H7 (cell line): Measurements from ENCODE around the gene DHCR7. TPM values are rescaled to one million over a fixed set of nuclear protein-coding genes. Genes with fewer than 3 reads are reported as not detected.

ENCODE experiments used
- DNase-seq: peaks from one replicate; pipeline ENCODE4 v3.0.0; 2012
- H3K27me3 ChIP-seq: 2 replicates; pipeline ENCODE4 v1.6.0; 2011; ENCODE audit warnings: mild to moderate bottlenecking, low read length; ENCODE audit not compliant: control insufficient read depth, insufficient read depth
- H3K36me3 ChIP-seq: replicated peaks from 2 replicates; pipeline ENCODE4 v1.5.1; 2011; ENCODE audit warnings: low read length; ENCODE audit not compliant: control insufficient read depth, insufficient read depth
- H3K4me3 ChIP-seq: 2 replicates; pipeline ENCODE4 v1.5.1; 2011; ENCODE audit warnings: low read depth, mild to moderate bottlenecking, control low read depth, low read length, moderate library complexity; ENCODE audit not compliant: insufficient read depth
- total RNA-seq: library from RNA; depleted of rRNA; stranded (reverse); fragments of >200 nt; shearing (Covaris generic); gene quantifications from 2 replicates; pipeline ENCODE4 v1.2.3, GENCODE V29; 2014

Gene DHCR7
- total RNA-seq, 1 experiment from 2014 or later: 123 TPM

GRCh38 chr11:71443736-71444445 lies 4.3 kb downstream of the DHCR7 start:
- Histone ChIP-seq H3K27me3 (no peaks in the 10 kb centered on the region), H3K36me3 (peaks cover 61% of the 10 kb centered on the region), H3K4me3 (no peak overlapping the region)
- no peak for DNase-seq

- DNase-seq: no peak
- Histone ChIP-seq H3K4me3 (no peak overlapping the region), H3K36me3 (peaks cover 71% of the 10 kb centered on the region), H3K27me3 (no peaks in the 10 kb centered on the region)
These were observed 5.3 kb downstream of the DHCR7 start for GRCh38 chr11:71442880-71443279.

GRCh38 chr11:71442123-71442522 lies 6.1 kb downstream of the DHCR7 start:
- no peak for DNase-seq
- no peaks in the 10 kb centered on the region for H3K27me3 ChIP-seq
- peaks cover 74% of the 10 kb centered on the region for H3K36me3 ChIP-seq

GRCh38 chr11:71441251-71441650 lies 6.9 kb downstream of the DHCR7 start:
- DNase-seq: no peak
- no peaks in the 10 kb centered on the region for H3K27me3 ChIP-seq
- H3K36me3 ChIP-seq: peaks cover 71% of the 10 kb centered on the region

More at GRCh38 chr11:71442123-71442522, 6.1 kb downstream of the DHCR7 start:
- H3K4me3 ChIP-seq: no peak overlapping the region

GRCh38 chr11:71440021-71440755 lies 8.0 kb downstream of the DHCR7 start:
- no peaks in the 10 kb centered on the region for H3K27me3 ChIP-seq
- no peak overlapping the region for H3K4me3 ChIP-seq
- H3K36me3 ChIP-seq: peaks cover 72% of the 10 kb centered on the region
- DNase-seq: no peak

More at GRCh38 chr11:71441251-71441650, 6.9 kb downstream of the DHCR7 start:
- H3K4me3 ChIP-seq: no peak overlapping the region

GRCh38 chr11:71438650-71439049 lies 9.5 kb downstream of the DHCR7 start:
- H3K4me3 ChIP-seq: no peak overlapping the region
- H3K36me3 ChIP-seq: peaks cover 65% of the 10 kb centered on the region
- H3K27me3 ChIP-seq: no peaks in the 10 kb centered on the region
- DNase-seq: no peak

GRCh38 chr11:71437879-71438278 lies 10.3 kb downstream of the DHCR7 start:
- no peak for DNase-seq
- peaks cover 57% of the 10 kb centered on the region for H3K36me3 ChIP-seq
- no peaks in the 10 kb centered on the region for H3K27me3 ChIP-seq
- no peak overlapping the region for H3K4me3 ChIP-seq

- H3K36me3 ChIP-seq: peaks cover 54% of the 10 kb centered on the region
- no peak for DNase-seq
- no peak overlapping the region for H3K4me3 ChIP-seq
- H3K27me3 ChIP-seq: no peaks in the 10 kb centered on the region
These were observed 10.8 kb downstream of the DHCR7 start for GRCh38 chr11:71437399-71437798.

- peaks cover 49% of the 10 kb centered on the region for H3K36me3 ChIP-seq
- DNase-seq: no peak
- H3K4me3 ChIP-seq: no peak overlapping the region
- H3K27me3 ChIP-seq: no peaks in the 10 kb centered on the region
These were observed 11.3 kb downstream of the DHCR7 start for GRCh38 chr11:71436861-71437260.

- no peaks in the 10 kb centered on the region for H3K27me3 ChIP-seq
- H3K4me3 ChIP-seq: no peak overlapping the region
- peaks cover 35% of the 10 kb centered on the region for H3K36me3 ChIP-seq
- DNase-seq: no peak
These were observed 12.8 kb downstream of the DHCR7 start for GRCh38 chr11:71435278-71435951.

- DNase-seq: no peak
These were observed 13.5 kb downstream of the DHCR7 start for GRCh38 chr11:71434576-71435130.

GRCh38 chr11:71433648-71434450 lies 14.3 kb downstream of the DHCR7 start:
- Histone ChIP-seq H3K4me3 (no peak overlapping the region), H3K27me3 (no peaks in the 10 kb centered on the region), H3K36me3 (peaks cover 24% of the 10 kb centered on the region)
- no peak for DNase-seq

More at GRCh38 chr11:71434576-71435130, 13.5 kb downstream of the DHCR7 start:
- Histone ChIP-seq H3K36me3 (peaks cover 30% of the 10 kb centered on the region), H3K4me3 (no peak overlapping the region), H3K27me3 (no peaks in the 10 kb centered on the region)

- Histone ChIP-seq H3K27me3 (no peaks in the 10 kb centered on the region), H3K36me3 (peaks cover 15% of the 10 kb centered on the region), H3K4me3 (no peak overlapping the region)
- no peak for DNase-seq
These were observed 15.2 kb downstream of the DHCR7 start for GRCh38 chr11:71432761-71433647.
